Pons (tissue), 1 donor: ENCODE results near the gene SLC34A1.
"Not testable (repeated sequence)": the region's sequence is repeated elsewhere in the genome, so short reads cannot be mapped to it uniquely, and the experiment has no call there.

ENCODE experiments used
- DNase-seq: peaks from one replicate; pipeline ENCODE4 v3.0.0-alpha.2; 2016; ENCODE audit warnings: low spot score

The SLC34A1 gene, protein sequence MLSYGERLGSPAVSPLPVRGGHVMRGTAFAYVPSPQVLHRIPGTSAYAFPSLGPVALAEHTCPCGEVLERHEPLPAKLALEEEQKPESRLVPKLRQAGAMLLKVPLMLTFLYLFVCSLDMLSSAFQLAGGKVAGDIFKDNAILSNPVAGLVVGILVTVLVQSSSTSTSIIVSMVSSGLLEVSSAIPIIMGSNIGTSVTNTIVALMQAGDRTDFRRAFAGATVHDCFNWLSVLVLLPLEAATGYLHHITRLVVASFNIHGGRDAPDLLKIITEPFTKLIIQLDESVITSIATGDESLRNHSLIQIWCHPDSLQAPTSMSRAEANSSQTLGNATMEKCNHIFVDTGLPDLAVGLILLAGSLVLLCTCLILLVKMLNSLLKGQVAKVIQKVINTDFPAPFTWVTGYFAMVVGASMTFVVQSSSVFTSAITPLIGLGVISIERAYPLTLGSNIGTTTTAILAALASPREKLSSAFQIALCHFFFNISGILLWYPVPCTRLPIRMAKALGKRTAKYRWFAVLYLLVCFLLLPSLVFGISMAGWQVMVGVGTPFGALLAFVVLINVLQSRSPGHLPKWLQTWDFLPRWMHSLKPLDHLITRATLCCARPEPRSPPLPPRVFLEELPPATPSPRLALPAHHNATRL

DNA sequence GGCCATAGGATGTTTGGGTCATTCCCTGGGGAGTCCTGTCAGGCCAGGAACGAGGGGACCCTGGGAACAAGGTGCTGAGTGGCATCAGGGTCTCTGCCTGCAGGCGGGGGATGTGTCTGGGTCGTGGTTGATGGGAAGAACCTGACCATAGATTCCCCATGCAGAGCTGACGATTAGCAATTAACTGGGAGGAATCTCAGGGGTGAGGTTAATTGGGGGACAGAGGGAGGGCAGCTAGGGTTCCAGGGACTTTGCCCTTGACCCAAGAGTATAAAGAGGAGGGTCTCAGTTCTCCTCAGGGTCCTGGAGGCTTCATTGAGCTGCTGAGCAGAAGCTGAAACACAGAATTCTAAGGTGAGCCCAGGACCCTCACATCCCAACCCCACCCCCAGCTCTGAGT lies at the start of gene SLC34A1:
TSS of gene SLC34A1 (plus strand) at position 301 of the 400 bp plus-strand sequence. CDS start 1,308 bp downstream, outside the sequence.
- no peak for DNase-seq

DNA sequence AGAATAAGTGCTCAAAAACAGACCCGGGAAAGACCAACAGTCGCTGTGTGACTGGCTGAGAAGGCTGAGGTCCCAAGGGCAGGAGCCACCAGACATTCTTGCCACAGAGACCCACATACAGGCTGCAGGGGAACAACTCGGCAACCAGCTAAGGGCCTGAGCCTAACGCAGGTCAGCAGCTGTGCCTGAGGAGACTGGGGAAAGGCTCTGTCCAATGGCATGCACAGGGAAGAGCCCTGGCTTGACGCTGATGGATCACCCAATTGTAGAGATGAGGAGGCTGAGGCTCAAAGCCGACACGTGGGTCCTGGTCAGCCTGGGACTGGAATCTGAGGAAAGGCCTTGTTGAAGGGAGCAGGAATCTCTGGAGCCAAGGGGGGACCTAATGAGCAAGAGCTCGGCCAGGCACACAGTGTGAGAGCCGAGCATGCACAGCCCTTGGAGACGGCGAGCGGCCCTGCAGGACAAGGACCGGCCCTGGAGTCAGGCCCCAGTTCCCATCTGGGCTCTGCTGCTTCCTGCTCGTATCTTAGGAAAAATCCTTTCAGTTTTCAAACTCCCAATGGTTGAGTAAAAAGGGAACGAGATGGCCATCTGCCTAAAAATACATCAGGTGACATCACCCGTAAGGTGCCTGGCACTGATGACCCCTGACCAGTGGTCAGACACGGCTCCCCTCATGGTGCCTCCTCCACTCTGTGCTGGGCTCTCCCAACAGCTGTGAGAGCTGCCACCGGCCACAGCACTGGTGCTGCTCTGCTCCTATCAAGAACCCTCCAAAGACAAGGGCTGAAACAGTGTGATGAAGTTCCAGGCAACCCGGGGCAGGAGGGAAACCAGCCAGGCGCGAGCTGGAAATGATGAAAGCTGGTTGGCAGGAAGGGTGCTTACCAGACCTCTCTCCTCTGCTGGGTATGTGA lies 49.2 kb upstream of the SLC34A1 start:
- no peak for DNase-seq

DNA sequence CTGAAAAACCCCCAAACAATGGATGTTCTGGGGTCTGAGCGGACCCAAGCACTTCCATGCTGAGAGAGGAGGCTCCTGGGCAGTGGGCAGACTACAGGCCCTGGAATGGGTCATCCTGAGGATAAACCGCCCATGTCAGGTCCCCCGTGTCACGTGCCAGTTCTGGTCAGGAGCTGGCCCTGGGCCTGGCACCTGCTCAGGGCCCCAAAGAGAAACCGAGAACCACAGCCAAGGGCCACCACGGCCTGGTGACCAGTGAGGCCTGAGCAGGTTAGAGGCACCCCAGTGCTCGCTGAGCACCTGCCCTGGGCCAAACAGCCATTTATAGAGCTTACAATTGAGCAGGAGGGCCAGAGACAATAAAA lies 48.6 kb upstream of the SLC34A1 start:
- DNase-seq, result no peak

DNA sequence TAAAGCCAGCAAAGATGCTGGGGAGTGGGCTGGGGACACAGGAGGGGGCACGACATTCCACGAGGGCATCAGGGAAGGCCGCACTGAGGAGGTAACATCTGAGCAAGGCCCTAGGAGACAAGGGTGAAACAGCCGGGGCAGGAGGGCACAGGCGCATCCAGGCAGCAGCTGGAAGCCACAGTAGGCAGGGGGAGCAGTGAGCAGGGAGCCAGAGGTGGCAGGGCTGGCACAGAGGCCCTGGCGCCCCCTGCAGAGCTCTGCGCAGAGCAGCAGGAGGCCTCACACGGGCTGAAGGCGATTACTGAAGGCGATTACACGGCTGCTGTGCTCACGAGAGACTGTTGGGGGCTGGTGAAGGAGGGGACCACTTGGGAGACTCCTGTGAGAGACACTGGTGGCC lies 48.1 kb upstream of the SLC34A1 start:
- DNase-seq, result no peak

DNA sequence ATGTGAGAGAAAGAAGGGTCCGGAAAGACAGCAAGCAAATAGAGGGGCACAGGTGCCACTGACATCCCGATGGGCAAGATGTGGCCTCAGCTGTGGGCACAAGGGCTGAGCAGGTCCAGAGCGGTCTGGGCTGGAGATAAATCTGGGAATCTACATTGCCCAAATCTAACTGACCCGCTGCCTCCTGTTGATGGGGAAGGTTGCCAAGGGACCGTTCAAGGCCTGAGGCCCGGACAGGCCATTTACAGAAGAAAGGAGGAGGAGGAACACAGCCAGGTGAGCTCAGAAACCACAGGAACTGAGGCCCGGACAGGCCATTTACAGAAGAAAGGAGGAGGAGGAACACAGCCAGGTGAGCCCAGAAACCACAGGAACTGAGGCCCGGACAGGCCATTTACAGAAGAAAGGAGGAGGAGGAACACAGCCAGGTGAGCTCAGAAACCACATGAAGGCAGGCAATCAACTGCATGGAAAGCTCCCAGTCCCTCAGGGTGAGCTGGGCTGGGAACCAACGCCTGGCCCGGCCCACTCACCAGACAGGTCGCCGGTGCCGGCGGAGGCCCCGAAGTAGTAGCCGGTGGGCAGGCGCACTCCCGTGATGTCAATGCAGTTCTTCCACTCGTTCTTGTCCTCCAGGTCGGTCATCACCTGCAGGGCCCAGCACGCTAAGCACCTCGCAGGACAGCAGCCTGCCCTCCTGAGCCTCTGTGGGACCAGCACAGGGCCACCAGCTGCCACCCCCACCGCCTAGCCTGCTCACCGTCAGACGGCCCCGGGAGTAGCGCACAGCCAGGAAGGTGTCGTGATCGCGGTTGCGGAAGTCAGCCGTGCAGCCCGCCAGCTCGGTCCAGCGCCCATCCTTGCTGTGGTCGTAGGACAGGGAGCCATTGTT lies 47.4 kb upstream of the SLC34A1 start:
- DNase-seq, result no peak

DNA sequence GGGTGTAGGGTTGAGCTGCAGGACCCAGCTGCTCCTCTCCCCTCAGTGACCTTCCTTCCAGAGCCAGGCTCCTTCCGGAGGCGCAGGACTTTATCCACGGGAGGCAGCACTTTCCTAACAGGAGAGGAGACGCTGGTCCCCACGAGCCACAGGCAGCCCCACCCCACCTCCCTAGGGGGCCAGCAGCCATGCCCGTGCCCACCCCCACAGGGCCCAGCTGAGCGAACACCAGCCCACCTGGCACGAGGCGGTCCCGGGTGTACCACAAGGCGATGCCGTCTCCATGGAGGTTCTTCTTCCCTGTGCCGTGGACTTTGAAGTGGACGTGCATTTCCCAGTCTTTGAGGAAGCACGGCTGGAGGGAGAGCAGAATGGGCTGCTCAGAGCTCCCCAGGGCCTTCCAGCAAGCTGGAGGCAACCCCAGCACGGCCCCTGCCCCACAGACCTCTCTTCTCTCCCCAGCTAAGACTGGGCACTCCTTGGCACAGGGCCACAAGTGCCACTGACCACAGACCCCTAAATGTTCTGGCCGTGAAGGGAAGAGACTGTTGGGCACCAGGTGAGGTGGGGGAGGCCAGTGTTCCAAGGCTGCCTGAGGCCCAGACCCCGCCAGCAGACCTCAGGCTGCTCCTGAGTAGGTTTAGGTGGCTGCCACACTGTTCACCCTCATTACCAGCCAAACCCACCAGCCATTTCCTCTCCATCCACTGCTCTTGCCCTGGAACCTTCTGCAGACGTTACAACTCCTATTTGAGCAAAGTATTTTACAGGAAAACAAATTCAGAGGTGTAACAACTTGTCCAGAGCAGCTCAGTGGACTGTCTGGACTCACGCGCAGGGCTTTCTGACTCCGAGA lies 45.8 kb upstream of the SLC34A1 start:
- DNase-seq, result no peak

DNA sequence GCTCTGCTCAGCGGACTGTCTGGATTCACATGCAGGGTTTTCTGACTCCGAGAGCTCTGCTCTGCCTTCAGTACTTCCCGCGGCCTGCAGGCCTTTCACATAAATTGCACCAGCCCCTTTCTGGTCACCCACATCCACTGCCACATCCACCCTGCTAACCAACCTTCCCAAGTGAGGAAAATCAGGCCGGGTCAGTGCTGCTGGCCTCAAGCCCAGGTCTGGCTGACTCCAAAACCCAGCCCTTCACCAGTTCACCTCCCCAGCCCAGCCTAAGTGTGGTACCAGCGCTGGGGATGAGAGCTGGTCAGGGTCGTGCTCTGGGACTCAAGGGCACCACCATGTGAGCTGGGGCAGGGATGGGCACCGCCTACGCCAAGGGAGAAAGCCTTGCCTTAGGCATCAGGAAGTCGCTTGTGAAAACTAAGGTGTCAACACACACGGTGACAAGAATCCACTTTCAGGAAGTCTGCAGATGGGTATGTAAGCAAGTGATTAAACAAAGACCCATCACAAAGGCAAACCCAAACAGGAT lies 45.1 kb upstream of the SLC34A1 start:
- DNase-seq, result no peak

DNA sequence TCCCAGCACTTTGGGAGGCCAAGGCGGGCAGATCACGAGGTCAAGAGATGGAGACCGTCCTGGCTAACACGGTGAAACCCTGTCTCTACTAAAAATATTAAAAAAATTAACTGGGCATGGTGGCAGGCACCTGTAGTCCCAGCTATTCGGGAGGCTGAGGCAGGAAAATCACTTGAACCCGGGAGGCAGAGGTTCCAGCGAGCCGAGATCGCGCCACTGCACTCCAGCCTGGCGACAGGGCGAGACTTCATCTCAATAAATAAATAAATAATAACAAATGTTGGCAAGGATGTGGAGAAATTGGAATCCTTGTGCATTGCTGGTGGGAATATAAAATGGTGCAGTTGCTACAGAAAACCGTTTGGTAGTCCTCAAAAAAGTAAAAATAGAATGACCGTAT lies 41.2 kb upstream of the SLC34A1 start:
- not testable (repeated sequence) for DNase-seq

DNA sequence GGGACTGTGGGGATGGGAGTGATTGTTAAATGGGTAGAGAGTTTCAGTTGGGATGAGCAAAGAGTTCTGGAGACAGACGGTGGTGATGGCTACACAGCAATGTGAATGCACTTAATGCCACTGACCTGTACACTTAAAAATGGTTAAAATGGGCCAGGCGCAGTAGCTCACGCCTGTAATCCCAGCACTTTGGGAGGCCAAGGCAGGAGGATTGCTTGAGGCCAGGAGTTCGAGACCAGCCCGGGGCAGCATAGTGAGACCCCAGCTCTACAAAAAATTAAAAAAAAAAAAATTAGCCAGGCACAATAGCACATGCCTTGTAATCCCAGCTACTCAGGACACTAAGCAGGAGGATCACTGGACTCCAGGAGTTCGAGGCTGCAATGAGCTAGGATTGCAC lies 40.5 kb upstream of the SLC34A1 start:
- DNase-seq, result no peak

DNA sequence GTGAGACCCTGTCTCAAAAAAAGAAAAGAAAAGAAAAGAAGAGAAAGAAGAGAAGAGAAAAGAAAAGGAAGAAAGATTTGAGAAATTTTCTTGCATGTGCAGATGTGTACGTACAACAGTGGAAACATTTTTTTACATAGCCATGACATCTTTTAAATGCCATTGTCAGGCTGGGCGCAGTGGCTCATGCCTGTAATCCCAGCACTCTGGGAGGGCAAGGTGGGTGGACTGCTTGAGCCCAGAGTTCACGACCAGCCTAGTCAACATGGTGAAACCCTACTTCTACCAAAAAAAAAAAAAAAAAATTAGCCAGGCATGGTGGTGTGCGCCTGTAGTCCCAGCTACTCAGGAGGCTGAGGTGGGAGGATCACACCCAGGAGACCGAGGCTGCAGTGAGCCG lies 39.3 kb upstream of the SLC34A1 start:
- no peak for DNase-seq

DNA sequence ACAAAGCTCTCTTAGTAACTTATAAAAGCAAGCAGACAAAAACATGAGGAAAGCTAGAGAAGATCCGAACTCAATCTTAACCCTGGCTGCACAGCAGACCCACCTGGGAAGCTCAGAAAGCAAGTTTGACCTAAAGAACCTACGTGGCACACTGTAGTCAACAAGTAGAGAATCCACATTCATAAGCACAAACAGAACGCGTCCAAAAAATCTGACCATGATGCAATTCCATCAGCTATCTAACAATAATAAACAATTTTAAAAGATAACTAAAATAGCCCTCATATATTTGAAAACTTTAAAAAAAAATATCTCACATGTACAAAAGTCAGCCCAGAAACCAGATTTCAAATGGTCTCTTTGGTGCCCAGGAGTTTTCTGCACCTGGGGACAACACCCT lies 37.4 kb upstream of the SLC34A1 start:
- DNase-seq, result no peak

DNA sequence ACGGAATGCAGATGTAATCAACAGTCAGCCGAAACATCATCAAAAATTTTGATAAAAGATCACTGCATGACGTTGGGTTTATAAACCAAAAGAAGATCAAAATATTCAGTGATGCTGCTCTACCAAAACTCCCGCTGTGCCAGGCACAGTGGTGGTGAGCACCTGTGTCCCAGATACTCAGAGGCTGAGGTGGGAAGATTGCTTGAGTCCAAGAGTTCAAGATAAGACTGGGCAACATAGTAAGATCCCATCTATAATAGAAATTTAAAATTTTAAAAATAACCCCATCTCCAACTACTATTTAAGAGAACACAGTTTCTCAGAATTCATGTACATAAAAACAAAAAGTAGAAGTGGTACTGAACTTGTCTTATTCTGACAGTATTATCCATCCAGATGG lies 36.5 kb upstream of the SLC34A1 start:
- DNase-seq, result no peak

DNA sequence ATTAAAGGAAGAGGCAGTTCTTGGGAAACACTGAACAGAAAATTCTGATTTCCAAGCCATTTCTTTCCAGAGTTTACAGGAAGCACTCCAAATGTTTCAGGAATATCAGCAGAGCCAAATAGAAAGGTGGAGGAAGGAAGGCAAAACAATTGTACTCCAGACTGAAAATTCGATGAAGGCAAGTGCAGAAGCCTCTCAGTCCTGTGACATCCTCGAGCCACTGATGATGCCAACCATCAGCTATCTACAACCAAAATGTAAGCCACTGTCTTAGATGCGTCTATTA lies 34.9 kb upstream of the SLC34A1 start:
- no peak for DNase-seq

DNA sequence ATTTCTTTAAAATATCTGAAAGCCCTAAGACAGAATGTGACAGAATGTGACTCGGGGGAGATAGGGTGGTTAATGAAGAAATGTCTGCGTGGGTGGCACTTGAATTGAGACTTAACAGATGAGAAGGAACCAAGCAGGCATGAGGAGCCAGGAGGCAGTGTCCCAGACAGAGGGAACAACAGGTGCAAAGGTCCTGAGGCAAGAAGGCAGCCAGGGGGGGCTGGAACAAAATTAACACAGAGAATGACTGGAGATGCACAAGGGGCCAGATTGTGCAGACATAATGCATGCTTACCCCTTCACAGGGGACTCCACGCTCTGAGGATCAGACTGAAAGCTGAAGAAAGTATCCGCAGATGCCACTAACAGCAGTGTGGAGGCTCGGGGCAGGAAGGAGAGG lies 34.5 kb upstream of the SLC34A1 start:
- no peak for DNase-seq

DNA sequence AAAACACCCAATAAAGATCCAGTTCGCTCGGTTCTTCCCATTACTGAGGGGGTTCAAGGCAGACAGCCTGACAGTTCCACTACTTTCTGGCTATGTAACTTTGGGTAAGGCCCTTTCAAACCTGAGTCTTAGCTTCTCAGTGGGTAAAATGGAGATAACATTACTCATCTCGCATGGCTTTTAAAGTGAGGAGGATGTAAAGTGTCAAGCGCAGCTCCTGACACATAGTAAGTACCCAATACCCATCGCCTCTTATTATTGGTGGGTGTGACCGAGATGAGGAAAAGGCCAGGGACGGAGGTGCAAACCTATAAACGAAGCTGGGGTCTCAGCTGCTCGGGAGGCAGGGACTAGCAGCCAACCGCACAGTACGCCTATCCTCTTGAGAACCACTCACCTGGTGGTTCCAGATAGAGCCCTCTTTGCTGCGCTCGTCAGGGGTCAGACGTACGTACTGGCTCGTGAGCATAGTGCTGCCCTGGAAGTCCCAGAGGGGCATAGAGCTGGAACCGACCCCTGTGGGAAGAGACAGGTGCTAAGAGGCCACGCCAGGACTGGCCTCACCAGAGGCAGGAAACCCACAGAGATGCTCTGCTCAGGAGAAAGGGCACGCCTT lies 33.4 kb upstream of the SLC34A1 start:
- no peak for DNase-seq

DNA sequence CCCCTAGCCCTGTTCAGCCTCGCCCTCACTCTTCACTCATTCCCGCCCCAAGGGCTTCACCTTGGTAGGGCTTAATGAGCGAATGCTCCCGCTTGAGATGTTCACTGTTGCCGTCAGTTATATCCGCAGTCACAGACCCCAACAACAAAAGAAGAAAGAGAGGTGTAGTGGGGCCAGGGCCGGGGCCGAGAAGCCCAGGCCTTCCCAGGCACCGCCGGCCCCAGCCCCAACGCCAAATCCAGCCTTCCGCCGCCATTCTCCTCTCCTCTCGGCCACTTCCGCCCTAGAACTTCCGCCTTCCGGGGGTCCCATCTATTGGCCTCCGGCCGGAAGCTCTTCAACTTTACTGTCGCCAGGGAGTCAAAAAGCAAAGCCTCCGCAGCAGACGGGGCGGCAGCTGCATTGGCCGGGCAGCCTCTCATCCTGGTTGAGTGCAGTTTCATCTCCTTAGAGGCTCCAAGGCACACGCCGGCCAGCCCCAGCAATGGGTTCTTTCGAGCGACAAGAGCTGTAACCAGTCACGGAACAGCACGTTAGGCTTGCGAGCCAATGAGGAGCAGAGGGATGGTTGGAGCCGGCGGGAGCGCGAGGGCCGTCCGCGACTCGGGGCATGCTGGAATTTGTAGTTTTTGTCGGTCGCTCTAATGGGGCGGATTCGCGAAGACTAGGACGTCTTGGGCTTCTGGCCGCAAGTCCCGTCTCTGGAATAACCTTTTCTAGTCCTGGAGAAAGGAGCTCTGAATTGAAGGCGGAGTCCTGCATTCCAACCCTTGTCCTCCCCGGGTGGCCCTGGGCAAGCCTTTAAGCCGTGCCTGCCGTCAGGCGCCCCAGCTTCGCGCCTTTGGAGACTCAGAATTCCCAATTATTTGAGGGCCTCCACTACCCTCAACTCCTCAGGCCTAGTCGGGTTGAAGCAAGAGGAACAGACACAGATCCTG lies 32.6 kb upstream of the SLC34A1 start, which contains the start of gene LMAN2:
TSS of gene LMAN2 (minus strand) at position 277 of the 938 bp plus-strand sequence. CDS start at position 256, 21 bp downstream.
- peak; percentile 97 for DNase-seq

DNA sequence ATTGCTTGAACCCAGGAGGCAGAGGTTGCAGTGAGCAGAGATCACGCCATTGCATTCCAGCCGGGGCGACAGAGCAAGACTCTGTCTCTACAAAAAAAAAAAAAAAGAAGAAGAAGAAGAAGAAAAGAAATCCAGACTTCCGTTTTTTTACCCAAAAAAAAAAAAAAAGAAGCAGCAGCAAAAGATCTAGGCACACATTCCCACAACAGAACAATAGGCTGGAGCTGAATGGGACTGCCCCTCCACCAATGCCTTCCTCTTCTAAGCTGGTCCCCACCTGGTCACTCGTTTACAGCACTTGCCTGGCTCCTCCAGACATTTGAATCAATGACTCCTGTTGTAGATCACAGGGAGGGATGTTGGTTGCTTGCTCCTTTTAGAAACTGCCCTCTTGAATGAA lies 31.1 kb upstream of the SLC34A1 start:
- no peak for DNase-seq

DNA sequence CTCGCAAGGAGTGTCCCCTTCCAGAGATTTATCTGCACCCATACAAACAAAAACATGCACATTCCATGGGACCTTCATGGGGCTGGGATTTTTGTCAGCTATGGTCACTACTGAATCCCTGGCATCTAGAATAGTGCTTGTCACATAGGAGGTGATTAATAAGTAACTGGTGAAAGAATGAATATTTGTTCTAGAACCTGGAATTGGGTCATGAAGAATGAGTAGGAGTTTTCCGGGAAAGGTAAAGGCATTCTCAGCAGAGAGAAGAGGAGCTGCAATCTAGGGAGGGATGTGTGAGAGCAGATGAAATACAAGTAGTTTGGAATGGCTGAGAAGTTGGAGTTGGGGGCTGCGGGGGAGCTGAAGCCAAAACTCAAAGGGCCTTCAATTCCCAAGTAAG lies 30.0 kb upstream of the SLC34A1 start:
- no peak for DNase-seq

DNA sequence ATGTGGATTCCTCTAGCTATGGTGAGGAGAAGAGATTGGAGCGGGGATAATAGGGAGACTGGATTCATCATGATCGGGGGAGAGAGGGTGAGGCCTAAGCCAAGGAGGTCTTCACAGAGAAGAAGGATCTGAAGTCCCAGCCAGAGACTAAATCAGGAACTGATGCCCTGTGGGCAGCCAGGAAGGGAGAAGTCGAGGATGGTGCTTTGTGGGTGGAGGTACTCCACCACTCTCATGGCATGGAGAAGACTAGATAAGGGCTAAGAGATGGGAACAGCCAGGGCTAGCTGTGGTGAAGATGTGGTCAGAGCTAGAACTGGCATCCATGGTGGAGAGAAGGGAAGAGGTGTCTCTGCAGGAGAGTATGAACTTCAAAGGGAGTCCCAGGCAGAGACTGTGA lies 29.5 kb upstream of the SLC34A1 start:
- DNase-seq, result no peak
